ENCODE data around the gene BHLHE41.
A peak's percentile ranks its signal among the peaks of the same experiment; 100 is the strongest.

Gene BHLHE41

DNA sequence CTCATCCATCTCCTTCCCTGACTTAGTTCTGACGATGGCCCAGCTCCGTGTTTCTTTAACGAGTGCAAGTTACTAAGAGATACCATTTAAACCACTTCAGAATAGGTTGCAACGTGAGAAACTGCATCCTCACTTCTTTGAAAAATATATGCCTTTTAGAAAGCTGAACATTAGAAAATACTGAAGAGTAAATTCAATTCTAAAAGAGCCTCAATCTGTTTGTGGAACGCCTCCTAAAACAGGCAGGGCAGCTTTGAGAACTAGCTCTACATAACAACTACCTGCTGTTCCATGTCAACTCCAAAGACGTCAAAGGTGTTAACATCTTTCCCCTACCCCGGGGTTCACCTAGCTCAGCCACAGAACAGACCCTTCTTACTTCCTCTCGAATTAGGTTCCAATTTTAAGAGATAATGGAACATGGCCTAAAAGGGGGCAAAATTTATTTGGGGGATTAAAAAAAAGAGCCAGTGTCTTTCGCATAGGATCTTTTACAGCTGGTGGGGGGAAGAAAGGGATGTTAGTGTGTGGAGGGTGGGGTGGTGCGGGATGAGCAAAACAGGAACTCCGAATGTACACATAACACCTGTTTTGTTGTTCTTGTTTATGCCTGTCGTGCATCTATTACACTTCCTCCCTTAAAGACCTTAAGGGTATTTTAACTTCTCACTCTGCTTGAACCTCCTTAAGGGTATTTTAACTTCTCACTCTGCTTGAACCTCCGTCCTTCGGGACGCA, 3.3 kb downstream of the BHLHE41 start:
- Histone ChIP-seq H3K4me1 (ENCODE audit: control insufficient read depth, low read depth, low read length) (peaks cover 4% of the 10 kb centered on the region), H3K4me3 (ENCODE audit: low read length) (no peak overlapping the region), H3K79me2 (ENCODE audit: control insufficient read depth, insufficient read depth, low read length) (no peaks in the 10 kb centered on the region), H2BK15ac (replicated peaks; ENCODE audit: low read depth) (no peak overlapping the region), H2BK5ac (ENCODE audit: low read length) (no peak overlapping the region), H4K5ac (ENCODE audit: low read length) (no peak overlapping the region), H2BK120ac (ENCODE audit: low read depth, low read length) (no peak overlapping the region), H4K8ac (ENCODE audit: low read depth, low read length) (no peak overlapping the region), H3K18ac (ENCODE audit: low read length) (no peak overlapping the region), H3K9ac (ENCODE audit: low read length) (no peak overlapping the region), H3K79me1 (ENCODE audit: low read length) (no peaks in the 10 kb centered on the region), H3K23ac (ENCODE audit: low read length) (no peak overlapping the region), H2AK5ac (ENCODE audit: low read length) (no peak overlapping the region), H3K4me2 (ENCODE audit: low read length) (peak overlapping the region; percentile 46), H3K27ac (ENCODE audit: low read depth, low read length) (no peak overlapping the region), H3K56ac (ENCODE audit: low read length) (no peak overlapping the region), H3K36me3 (ENCODE audit: control insufficient read depth, insufficient read depth, low read length) (no peaks in the 10 kb centered on the region), H3K27me3 (ENCODE audit: insufficient read depth, low read length, poor library complexity) (peaks cover 38% of the 10 kb centered on the region), H3K4ac (ENCODE audit: low read depth, low read length) (no peak overlapping the region)
- WGBS (ENCODE audit: extremely low coverage, insufficient coverage, low lambda C conversion rate): no CpG with 5 or more reads among the region's 15 CpGs
- DNase-seq: no peak

DNA sequence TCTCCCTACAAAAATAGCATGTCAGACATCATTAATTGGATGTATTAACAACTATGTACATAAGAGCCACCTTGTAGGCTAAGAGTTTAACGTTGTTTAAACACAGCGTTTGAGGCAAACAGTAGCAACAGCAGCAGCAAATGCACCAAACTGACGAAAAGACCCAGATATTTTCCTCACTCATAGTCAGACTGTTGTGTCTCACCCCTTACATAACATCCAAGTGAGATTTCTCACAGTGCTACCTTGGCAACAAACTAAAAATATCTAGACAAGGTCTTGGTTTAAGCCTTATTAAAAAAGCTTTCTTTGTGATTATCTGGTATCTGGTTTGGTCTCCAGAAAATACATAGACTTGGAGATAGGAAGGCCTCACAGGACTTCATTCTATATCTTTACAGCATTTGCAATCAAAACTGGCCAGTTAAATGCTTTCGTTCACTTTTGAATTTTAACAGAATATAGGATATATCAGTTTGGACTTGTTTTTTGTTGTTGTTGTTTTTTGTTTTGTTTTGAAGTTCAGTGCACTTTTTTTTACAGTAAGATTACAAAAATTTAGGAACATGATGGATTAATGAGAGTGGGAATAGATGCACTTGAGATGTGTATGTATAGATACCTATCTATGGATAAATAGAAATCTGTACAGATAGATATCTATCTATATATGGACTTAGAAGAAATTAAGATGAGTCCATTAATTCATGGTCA, 4.1 kb downstream of the BHLHE41 start:
- Histone ChIP-seq H3K36me3 (ENCODE audit: control insufficient read depth, insufficient read depth, low read length) (no peaks in the 10 kb centered on the region), H3K18ac (ENCODE audit: low read length) (no peak overlapping the region), H2BK5ac (ENCODE audit: low read length) (no peak overlapping the region), H2BK15ac (replicated peaks; ENCODE audit: low read depth) (no peak overlapping the region), H3K27me3 (ENCODE audit: insufficient read depth, low read length, poor library complexity) (peaks cover 38% of the 10 kb centered on the region), H2AK5ac (ENCODE audit: low read length) (no peak overlapping the region), H2BK120ac (ENCODE audit: low read depth, low read length) (no peak overlapping the region), H3K27ac (ENCODE audit: low read depth, low read length) (no peak overlapping the region), H4K5ac (ENCODE audit: low read length) (no peak overlapping the region), H4K8ac (ENCODE audit: low read depth, low read length) (no peak overlapping the region), H3K56ac (ENCODE audit: low read length) (no peak overlapping the region), H3K4me2 (ENCODE audit: low read length) (no peak overlapping the region), H3K23ac (ENCODE audit: low read length) (no peak overlapping the region), H3K79me2 (ENCODE audit: control insufficient read depth, insufficient read depth, low read length) (no peaks in the 10 kb centered on the region), H3K4me3 (ENCODE audit: low read length) (no peak overlapping the region), H3K4ac (ENCODE audit: low read depth, low read length) (no peak overlapping the region), H3K4me1 (ENCODE audit: control insufficient read depth, low read depth, low read length) (peaks cover 4% of the 10 kb centered on the region), H3K79me1 (ENCODE audit: low read length) (no peaks in the 10 kb centered on the region), H3K9ac (ENCODE audit: low read length) (no peak overlapping the region)
- no peak for DNase-seq
- WGBS (ENCODE audit: extremely low coverage, insufficient coverage, low lambda C conversion rate): no CpG with 5 or more reads among the region's 4 CpGs

DNA sequence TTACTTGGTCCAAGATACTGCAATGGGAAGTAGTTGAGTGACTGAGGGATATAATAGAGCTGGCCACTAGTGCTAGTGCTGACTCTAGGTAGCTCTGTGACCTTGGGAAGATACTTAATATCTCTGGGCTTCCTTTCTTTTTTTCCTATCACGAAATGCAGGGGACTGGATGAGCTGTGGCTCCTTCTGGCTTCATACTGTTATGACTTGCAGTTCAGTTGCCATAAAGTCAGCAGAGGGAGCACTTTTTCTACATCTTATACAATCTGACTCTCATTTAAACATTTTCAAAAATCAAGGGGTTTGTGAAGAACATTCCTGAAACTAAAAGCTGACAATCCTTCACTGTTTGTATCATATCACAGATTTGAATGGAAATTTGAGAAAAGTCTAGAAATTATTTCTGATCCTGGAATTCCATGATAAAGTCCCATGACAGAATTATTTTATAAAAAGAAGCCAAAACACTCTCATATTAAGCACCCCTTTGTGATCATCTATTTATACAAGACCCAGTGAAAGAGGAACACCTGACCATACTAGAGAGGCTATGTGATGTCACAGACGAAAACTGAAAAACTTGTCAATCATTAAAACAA, 5.3 kb downstream of the BHLHE41 start:
- Histone ChIP-seq H2BK15ac (replicated peaks; ENCODE audit: low read depth) (no peak overlapping the region), H3K4me3 (ENCODE audit: low read length) (no peak overlapping the region), H3K4ac (ENCODE audit: low read depth, low read length) (no peak overlapping the region), H3K56ac (ENCODE audit: low read length) (no peak overlapping the region), H4K5ac (ENCODE audit: low read length) (no peak overlapping the region), H4K8ac (ENCODE audit: low read depth, low read length) (no peak overlapping the region), H2AK5ac (ENCODE audit: low read length) (no peak overlapping the region), H2BK5ac (ENCODE audit: low read length) (no peak overlapping the region), H3K23ac (ENCODE audit: low read length) (no peak overlapping the region), H3K4me1 (ENCODE audit: control insufficient read depth, low read depth, low read length) (peaks cover 4% of the 10 kb centered on the region), H3K27ac (ENCODE audit: low read depth, low read length) (no peak overlapping the region), H3K9ac (ENCODE audit: low read length) (no peak overlapping the region), H3K4me2 (ENCODE audit: low read length) (no peak overlapping the region), H3K36me3 (ENCODE audit: control insufficient read depth, insufficient read depth, low read length) (no peaks in the 10 kb centered on the region), H3K27me3 (ENCODE audit: insufficient read depth, low read length, poor library complexity) (peaks cover 37% of the 10 kb centered on the region), H3K79me2 (ENCODE audit: control insufficient read depth, insufficient read depth, low read length) (no peaks in the 10 kb centered on the region), H2BK120ac (ENCODE audit: low read depth, low read length) (no peak overlapping the region), H3K18ac (ENCODE audit: low read length) (no peak overlapping the region), H3K79me1 (ENCODE audit: low read length) (no peaks in the 10 kb centered on the region)
- DNase-seq: peak; percentile 77
- no CpG with 5 or more reads among the region's 2 CpGs for WGBS (ENCODE audit: extremely low coverage, insufficient coverage, low lambda C conversion rate)

DNA sequence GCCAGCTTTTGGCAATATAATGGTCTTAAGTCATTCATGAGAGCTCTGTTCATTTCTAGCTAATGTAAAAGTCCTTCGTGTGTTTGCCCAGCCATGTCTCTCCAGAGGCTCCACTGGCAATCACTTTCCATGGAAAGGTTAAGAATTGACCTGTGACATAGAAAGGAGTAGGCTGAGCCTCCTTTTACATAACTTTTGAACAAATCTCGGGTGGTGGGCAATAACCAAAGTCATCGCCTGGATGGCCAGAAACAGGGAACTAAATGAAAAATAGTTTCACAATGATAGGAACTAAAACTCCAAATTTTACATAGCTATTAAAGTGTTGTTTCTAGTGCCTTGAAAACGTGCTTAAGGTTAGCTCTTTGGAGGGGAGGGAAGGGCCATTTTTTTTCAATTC, 6.5 kb downstream of the BHLHE41 start:
- WGBS (ENCODE audit: extremely low coverage, insufficient coverage, low lambda C conversion rate): no CpG with 5 or more reads among the region's 4 CpGs

DNA sequence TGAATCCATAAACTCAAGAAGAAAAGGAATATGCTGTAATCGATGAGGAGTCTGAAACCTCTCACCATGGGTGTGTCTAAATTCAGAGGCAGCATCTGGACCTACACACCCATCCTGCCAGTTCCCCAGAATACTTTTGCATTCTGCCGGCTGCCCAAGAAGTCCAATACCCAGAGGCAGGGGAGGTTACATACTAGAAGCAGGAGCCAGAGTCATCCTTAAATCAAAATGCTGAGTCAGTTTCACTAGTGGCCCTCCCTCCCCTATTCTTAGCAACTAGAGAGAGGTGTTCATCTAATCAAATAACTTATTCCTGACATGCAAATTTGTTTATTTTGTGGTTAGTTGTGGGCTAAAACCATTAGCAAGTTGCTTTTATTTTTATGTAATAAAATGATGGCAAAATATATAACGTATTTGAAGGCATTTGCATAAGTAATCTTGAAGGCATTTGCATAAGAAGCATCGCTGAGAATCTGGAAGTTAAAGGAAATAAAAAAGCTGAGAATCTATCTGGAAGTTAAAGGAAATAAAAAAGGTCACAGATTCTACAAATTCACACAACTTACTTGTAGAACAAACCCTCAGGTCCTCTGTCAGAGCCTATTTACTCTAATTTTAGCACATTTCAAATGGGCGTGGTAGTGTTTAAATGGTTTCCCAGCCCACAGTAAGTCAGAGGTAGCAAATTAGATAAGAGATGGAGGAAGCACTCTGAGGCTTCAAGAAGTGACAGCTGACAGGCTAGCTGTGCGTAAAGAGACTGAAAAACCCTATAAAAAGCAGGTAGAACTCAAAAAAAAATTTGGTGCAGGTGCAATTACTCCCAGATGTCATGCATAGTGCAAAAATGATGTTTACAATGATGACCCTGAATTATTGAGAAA, 7.8 kb downstream of the BHLHE41 start:
- Histone ChIP-seq H3K56ac (ENCODE audit: low read length) (no peak overlapping the region), H3K79me2 (ENCODE audit: control insufficient read depth, insufficient read depth, low read length) (no peaks in the 10 kb centered on the region), H3K4me1 (ENCODE audit: control insufficient read depth, low read depth, low read length) (peaks cover 10% of the 10 kb centered on the region), H3K23ac (ENCODE audit: low read length) (no peak overlapping the region), H3K4me3 (ENCODE audit: low read length) (no peak overlapping the region), H2BK5ac (ENCODE audit: low read length) (no peak overlapping the region), H3K79me1 (ENCODE audit: low read length) (no peaks in the 10 kb centered on the region), H3K27me3 (ENCODE audit: insufficient read depth, low read length, poor library complexity) (peaks cover 16% of the 10 kb centered on the region), H4K5ac (ENCODE audit: low read length) (no peak overlapping the region), H3K4ac (ENCODE audit: low read depth, low read length) (no peak overlapping the region), H3K27ac (ENCODE audit: low read depth, low read length) (no peak overlapping the region), H3K18ac (ENCODE audit: low read length) (no peak overlapping the region), H2AK5ac (ENCODE audit: low read length) (no peak overlapping the region), H4K8ac (ENCODE audit: low read depth, low read length) (no peak overlapping the region), H3K36me3 (ENCODE audit: control insufficient read depth, insufficient read depth, low read length) (no peaks in the 10 kb centered on the region), H2BK15ac (replicated peaks; ENCODE audit: low read depth) (no peak overlapping the region), H2BK120ac (ENCODE audit: low read depth, low read length) (no peak overlapping the region), H3K4me2 (ENCODE audit: low read length) (no peak overlapping the region), H3K9ac (ENCODE audit: low read length) (no peak overlapping the region)
- WGBS (ENCODE audit: extremely low coverage, insufficient coverage, low lambda C conversion rate): no CpG with 5 or more reads among the region's 6 CpGs
- peak; percentile 39 for DNase-seq

More for the DNA sequence above, 6.5 kb downstream of the BHLHE41 start:
- no peaks in the 10 kb centered on the region for H3K79me2 ChIP-seq (ENCODE audit: control insufficient read depth, insufficient read depth, low read length)
- H3K18ac ChIP-seq (ENCODE audit: low read length): no peak overlapping the region
- H2BK5ac ChIP-seq (ENCODE audit: low read length): no peak overlapping the region
- peaks cover 5% of the 10 kb centered on the region for H3K4me1 ChIP-seq (ENCODE audit: control insufficient read depth, low read depth, low read length)
- no peak overlapping the region for H2BK120ac ChIP-seq (ENCODE audit: low read depth, low read length)
- H3K23ac ChIP-seq (ENCODE audit: low read length): no peak overlapping the region
- no peak overlapping the region for H2AK5ac ChIP-seq (ENCODE audit: low read length)
- H3K4me3 ChIP-seq (ENCODE audit: low read length): no peak overlapping the region
- H3K27ac ChIP-seq (ENCODE audit: low read depth, low read length): no peak overlapping the region
- H2BK15ac ChIP-seq (replicated peaks; ENCODE audit: low read depth): no peak overlapping the region
- peaks cover 26% of the 10 kb centered on the region for H3K27me3 ChIP-seq (ENCODE audit: insufficient read depth, low read length, poor library complexity)
- H3K4ac ChIP-seq (ENCODE audit: low read depth, low read length): no peak overlapping the region
- no peak for DNase-seq
- H4K5ac ChIP-seq (ENCODE audit: low read length): no peak overlapping the region
- H3K4me2 ChIP-seq (ENCODE audit: low read length): no peak overlapping the region
- no peaks in the 10 kb centered on the region for H3K79me1 ChIP-seq (ENCODE audit: low read length)
- H4K8ac ChIP-seq (ENCODE audit: low read depth, low read length): no peak overlapping the region
- H3K36me3 ChIP-seq (ENCODE audit: control insufficient read depth, insufficient read depth, low read length): no peaks in the 10 kb centered on the region
- H3K56ac ChIP-seq (ENCODE audit: low read length): no peak overlapping the region
- H3K9ac ChIP-seq (ENCODE audit: low read length): no peak overlapping the region
